Thyroid gland (tissue), 4 donors: Measurements from ENCODE around the gene ST8SIA1. TPM values are rescaled to one million over a fixed set of nuclear protein-coding genes. Genes with fewer than 3 reads are reported as not detected.
"Not testable (repeated sequence)": the region's sequence is repeated elsewhere in the genome, so short reads cannot be mapped to it uniquely, and the experiment has no call there.

Source experiments
- DNase-seq, 2 donors: peaks; one replicate each; pipeline ENCODE4 v3.0.0-alpha.2; 2019
- H3K27ac ChIP-seq, 3 donors: fragments of 200-600 bp; sonication (generic); 1 replicate in 2 of 3; 2 replicates in 1 of 3; pipeline ENCODE4 v1.5.1; 2016 to 2019; ENCODE audit warnings: mild to moderate bottlenecking in 1 of 3, moderate library complexity in 1 of 3
- H3K27me3 ChIP-seq: fragments of 200-600 bp; sonication (generic); one replicate; pipeline ENCODE4 v1.5.1; 2019
- H3K36me3 ChIP-seq, 2 donors: fragments of 200-600 bp; sonication (generic); one replicate each; pipeline ENCODE4 v1.5.1; 2016 to 2019
- H3K4me1 ChIP-seq, 2 donors: fragments of 200-600 bp; sonication (generic); one replicate each; pipeline ENCODE4 v1.5.1; 2017 to 2019
- H3K4me3 ChIP-seq, 3 donors: fragments of 200-600 bp; sonication (generic); replicated peaks in 1 of 3; 1 replicate in 2 of 3; 2 replicates in 1 of 3; pipeline ENCODE4 v1.5.1; 2016; ENCODE audit warnings: mild to moderate bottlenecking in 1 of 3
- H3K9me3 ChIP-seq: fragments of 200-600 bp; sonication (generic); one replicate; pipeline ENCODE4 v1.5.1; 2017
- CTCF ChIP-seq, 6 experiments: fragments of 200-600 bp in 3 of 6; fragments of 450-650 bp in 3 of 6; sonication (generic) in 3 of 6; IDR thresholded peaks; one replicate each; pipeline ENCODE4 v1.5.1; 2016 to 2019; ENCODE audit warnings: antibody characterized with exemption in 6 of 6, mild to moderate bottlenecking in 2 of 6, inconsistent platforms in 1 of 6, moderate library complexity in 1 of 6
- POLR2A ChIP-seq, 2 donors: fragments of 450-650 bp; IDR thresholded peaks; one replicate each; pipeline ENCODE4 v1.6.1; 2017; ENCODE audit warnings: antibody characterized with exemption in 2 of 2, mild to moderate bottlenecking in 2 of 2, moderate library complexity in 1 of 2
- WGBS, 2 donors: methylation state at CpG; one replicate each; pipeline ENCODE4 v1.1.5; 2017; 5-methylcytosine and 5-hydroxymethylcytosine counted together
- intact Hi-C: fragments of 100-400 bp; cut with DNase I; formaldehyde crosslinking; loops from one replicate; pipeline ENCODE4 v1.15.1; 2023
- total RNA-seq, 4 donors: library from RNA; depleted of rRNA; stranded (reverse); fragments of >200 nt; gene quantifications; one replicate each; pipeline ENCODE4 v1.2.3, GENCODE V29; 2016

ST8SIA1 gene
- total RNA-seq, 4 donors from 2014 or later = 2.5 to 5.2 (median 4.9) TPM

GRCh38 chr12:22164139-22164538 is 170.4 kb downstream of the ST8SIA1 start:
- 79 to 83% methylated on average over 4 of the region's 4 CpGs for WGBS, 2 donors
- no peaks in the 10 kb centered on the region for H3K9me3 ChIP-seq
- no peak for DNase-seq
- H3K4me3 ChIP-seq = no peak overlapping the region
- TF ChIP-seq CTCF (IDR thresholded peaks at IDR 0.05) = no peak
- intact Hi-C loops = no loop called here
- no peak overlapping the region for H3K27ac ChIP-seq
- no peaks in the 10 kb centered on the region for H3K4me1 ChIP-seq
- H3K27me3 ChIP-seq = no peaks in the 10 kb centered on the region
- no peaks in the 10 kb centered on the region for H3K36me3 ChIP-seq

- TF ChIP-seq POLR2A (IDR thresholded peaks at IDR 0.05) = no peak
- no peak for TF ChIP-seq CTCF (IDR thresholded peaks at IDR 0.05)
- Histone ChIP-seq H3K4me1 (no peaks in the 10 kb centered on the region), H3K27ac (no peak overlapping the region), H3K9me3 (no peaks in the 10 kb centered on the region), H3K4me3 (no peak overlapping the region), H3K36me3 (no peaks in the 10 kb centered on the region), H3K27me3 (no peaks in the 10 kb centered on the region)
- 93% methylated on average over 3 of the region's 3 CpGs for WGBS, 2 donors
- DNase-seq = no peak
- intact Hi-C loops = no loop called here
Measured at GRCh38 chr12:22163594-22163993, 170.9 kb downstream of the ST8SIA1 start.

- peaks cover 7% of the 10 kb centered on the region in 2 donors for H3K4me1 ChIP-seq
- no peaks in the 10 kb centered on the region for H3K9me3 ChIP-seq
- no peak overlapping the region for H3K4me3 ChIP-seq
- 60 to 62% methylated on average over 5 of the region's 5 CpGs for WGBS, 2 donors
- TF ChIP-seq POLR2A (IDR thresholded peaks at IDR 0.05) = no peak
- no peak for TF ChIP-seq CTCF (IDR thresholded peaks at IDR 0.05)
- no peaks in the 10 kb centered on the region for H3K27me3 ChIP-seq
- intact Hi-C loops = no loop called here
- H3K36me3 ChIP-seq = no peaks in the 10 kb centered on the region
- DNase-seq = no peak
- H3K27ac ChIP-seq = no peak overlapping the region
Measured at GRCh38 chr12:22160396-22161003, 174.0 kb downstream of the ST8SIA1 start.

GRCh38 chr12:22149286-22149685 is 185.2 kb downstream of the ST8SIA1 start:
- H3K36me3 ChIP-seq, H3K27me3 ChIP-seq, H3K9me3 ChIP-seq, DNase-seq, intact Hi-C loops, H3K4me3 ChIP-seq, H3K27ac ChIP-seq, H3K4me1 ChIP-seq: not testable (repeated sequence)
- 74 to 78% methylated on average over 4 of the region's 4 CpGs for WGBS, 2 donors

GRCh38 chr12:22146686-22147085 is 187.8 kb downstream of the ST8SIA1 start:
- H3K27me3 ChIP-seq, DNase-seq, intact Hi-C loops, H3K4me3 ChIP-seq, H3K4me1 ChIP-seq, H3K27ac ChIP-seq, H3K36me3 ChIP-seq, H3K9me3 ChIP-seq: not testable (repeated sequence)
- whole genome bisulfite sequencing, 2 donors = 44 to 69% methylated on average over 4 of the region's 4 CpGs

Other genes with a start within 250 kb of the ST8SIA1 start
- 10 to 100 TPM; 52.7 to 77.4 (median 55.8) TPM for gene C2CD5, start 209.8 kb upstream of the ST8SIA1 start, total RNA-seq